ENCODE measurements around the gene GNPAT. TPM values are rescaled to one million over a fixed set of nuclear protein-coding genes. Genes with fewer than 3 reads are reported as not detected.

Gene GNPAT
- total and polyA plus RNA-seq, 4 donors = 14.7 to 32.0 (median 22.7) TPM

DNA sequence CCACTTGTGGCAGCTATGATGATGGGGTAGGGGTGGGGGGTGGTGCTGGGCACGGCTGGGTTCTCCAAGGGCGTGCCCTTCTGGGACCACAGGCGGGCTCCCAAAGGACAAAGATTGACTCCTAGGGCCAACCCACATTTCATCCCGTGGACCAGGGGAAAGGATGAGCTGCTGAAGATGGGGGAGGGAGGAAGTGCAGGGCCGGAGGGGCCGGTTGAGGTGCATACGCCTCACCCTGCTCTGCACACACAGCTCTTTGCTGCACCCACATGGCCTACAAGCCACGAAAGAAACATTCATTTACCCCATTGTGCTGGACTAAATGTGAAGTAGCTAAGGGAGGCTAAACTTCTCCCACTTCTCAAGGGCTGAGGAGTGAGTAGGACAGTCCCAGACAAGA is 34.2 kb upstream of the GNPAT start (continued):
- TF ChIP-seq FOXA1 (IDR thresholded peaks at IDR 0.05) = no peak
- TF ChIP-seq, protein P1, sequence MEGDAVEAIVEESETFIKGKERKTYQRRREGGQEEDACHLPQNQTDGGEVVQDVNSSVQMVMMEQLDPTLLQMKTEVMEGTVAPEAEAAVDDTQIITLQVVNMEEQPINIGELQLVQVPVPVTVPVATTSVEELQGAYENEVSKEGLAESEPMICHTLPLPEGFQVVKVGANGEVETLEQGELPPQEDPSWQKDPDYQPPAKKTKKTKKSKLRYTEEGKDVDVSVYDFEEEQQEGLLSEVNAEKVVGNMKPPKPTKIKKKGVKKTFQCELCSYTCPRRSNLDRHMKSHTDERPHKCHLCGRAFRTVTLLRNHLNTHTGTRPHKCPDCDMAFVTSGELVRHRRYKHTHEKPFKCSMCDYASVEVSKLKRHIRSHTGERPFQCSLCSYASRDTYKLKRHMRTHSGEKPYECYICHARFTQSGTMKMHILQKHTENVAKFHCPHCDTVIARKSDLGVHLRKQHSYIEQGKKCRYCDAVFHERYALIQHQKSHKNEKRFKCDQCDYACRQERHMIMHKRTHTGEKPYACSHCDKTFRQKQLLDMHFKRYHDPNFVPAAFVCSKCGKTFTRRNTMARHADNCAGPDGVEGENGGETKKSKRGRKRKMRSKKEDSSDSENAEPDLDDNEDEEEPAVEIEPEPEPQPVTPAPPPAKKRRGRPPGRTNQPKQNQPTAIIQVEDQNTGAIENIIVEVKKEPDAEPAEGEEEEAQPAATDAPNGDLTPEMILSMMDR (IDR thresholded peaks at IDR 0.05; ENCODE audit: low read depth, low read length, missing input control) = no peak
- TF ChIP-seq RXRA (IDR thresholded peaks at IDR 0.05) = no peak
- no peak for TF ChIP-seq HNF4G (IDR thresholded peaks at IDR 0.05)
- TF ChIP-seq NR2F2 (IDR thresholded peaks at IDR 0.05) = no peak
- no peak for TF ChIP-seq GABPA (IDR thresholded peaks at IDR 0.05 in 1 of 2, conservative IDR thresholded peaks at IDR 0.05 in 1 of 2)
- no peak for TF ChIP-seq YY1 (IDR thresholded peaks at IDR 0.05)
- TF ChIP-seq FOXA2 (IDR thresholded peaks at IDR 0.05) = no peak

DNA sequence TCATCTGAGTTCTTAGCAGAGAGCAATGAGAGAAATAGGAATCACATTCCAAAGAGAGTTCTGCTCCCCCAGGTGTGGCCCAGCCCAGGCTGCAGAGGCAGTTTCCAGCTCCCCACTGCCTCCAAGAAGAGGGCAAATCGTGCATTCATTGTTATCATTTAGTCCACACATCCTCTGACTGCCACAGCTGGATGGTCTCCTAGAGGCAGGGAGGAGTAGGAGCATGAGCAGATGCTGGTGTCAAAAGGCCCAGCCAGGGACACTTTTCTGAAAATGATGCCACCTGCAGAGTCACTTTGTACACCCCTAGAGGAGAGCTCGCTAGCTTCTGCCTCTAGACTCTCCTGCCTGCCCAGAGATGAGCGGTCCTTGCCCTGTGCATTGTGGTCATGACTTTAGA is 33.6 kb upstream of the GNPAT start:
- no peak for DNase-seq (ENCODE audit: low spot score)
- no peak overlapping the region for H3K27ac ChIP-seq (ENCODE audit: low read depth in 1 of 2, low read length in 2 of 2)
- TF ChIP-seq FOXA2 (IDR thresholded peaks at IDR 0.05) (no peak), RXRA (IDR thresholded peaks at IDR 0.05) (no peak), HNF4A (conservative IDR thresholded peaks at IDR 0.05) (no peak), JUND (IDR thresholded peaks at IDR 0.05) (no peak), TAF1 (conservative IDR thresholded peaks at IDR 0.05) (no peak), GABPA (IDR thresholded peaks at IDR 0.05 in 1 of 2, conservative IDR thresholded peaks at IDR 0.05 in 1 of 2) (no peak)
- H3K36me3 ChIP-seq (ENCODE audit: control insufficient read depth in 4 of 4, insufficient read depth in 3 of 4, low read depth in 1 of 4, low read length in 3 of 4) = no peaks in the 10 kb centered on the region
- H3K4me1 ChIP-seq (ENCODE audit: control insufficient read depth in 4 of 4, insufficient read depth in 4 of 4, low read length in 3 of 4) = peaks cover 0 to 5% (median 2%) of the 10 kb centered on the region in 4 donors
- WGBS = 88% methylated on average over 3 of the region's 3 CpGs
- H3K27me3 ChIP-seq (ENCODE audit: control insufficient read depth in 4 of 4, insufficient read depth in 4 of 4, low read length in 3 of 4) = no peaks in the 10 kb centered on the region
- no peak overlapping the region for H3K4me3 ChIP-seq (ENCODE audit: low read depth in 1 of 3, low read length in 3 of 3)
- H3K9ac ChIP-seq (ENCODE audit: low read depth in 1 of 2, low read length in 2 of 2) = no peak overlapping the region
- H3K9me3 ChIP-seq (ENCODE audit: control insufficient read depth in 4 of 4, low read length in 3 of 4) = no peaks in the 10 kb centered on the region

DNA sequence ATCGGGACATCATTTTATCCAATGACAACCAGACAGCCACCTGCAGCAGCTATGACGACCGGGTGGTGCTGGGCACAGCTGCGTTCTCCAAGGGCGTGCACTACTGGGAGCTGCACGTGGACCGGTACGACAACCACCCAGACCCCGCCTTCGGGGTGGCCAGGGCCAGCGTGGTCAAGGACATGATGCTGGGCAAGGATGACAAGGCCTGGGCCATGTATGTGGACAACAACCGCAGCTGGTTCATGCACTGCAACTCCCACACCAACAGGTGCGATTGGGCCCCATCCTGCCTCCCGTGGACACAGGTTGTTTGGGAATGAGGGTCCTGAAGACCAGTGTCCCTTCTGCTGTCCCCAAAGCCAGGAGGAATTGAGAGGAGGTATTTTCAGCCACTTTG is 32.0 kb upstream of the GNPAT start:
- H3K36me3 ChIP-seq (ENCODE audit: control insufficient read depth in 4 of 4, insufficient read depth in 3 of 4, low read depth in 1 of 4, low read length in 3 of 4) = no peaks in the 10 kb centered on the region
- DNase-seq (ENCODE audit: low spot score) = no peak

More for the DNA sequence above, 32.0 kb upstream of the GNPAT start:
- Histone ChIP-seq H3K27me3 (ENCODE audit: control insufficient read depth in 4 of 4, insufficient read depth in 4 of 4, low read length in 3 of 4) (no peaks in the 10 kb centered on the region), H3K27ac (ENCODE audit: low read depth in 1 of 2, low read length in 2 of 2) (no peak overlapping the region), H3K4me3 (ENCODE audit: low read depth in 1 of 3, low read length in 3 of 3) (no peak overlapping the region), H3K9me3 (ENCODE audit: control insufficient read depth in 4 of 4, low read length in 3 of 4) (no peaks in the 10 kb centered on the region), H3K4me1 (ENCODE audit: control insufficient read depth in 4 of 4, insufficient read depth in 4 of 4, low read length in 3 of 4) (peaks cover 0 to 2% (median 0%) of the 10 kb centered on the region in 4 donors), H3K9ac (ENCODE audit: low read depth in 1 of 2, low read length in 2 of 2) (no peak overlapping the region)
- 92% methylated on average over 14 of the region's 14 CpGs for WGBS
- TF ChIP-seq, protein P2, sequence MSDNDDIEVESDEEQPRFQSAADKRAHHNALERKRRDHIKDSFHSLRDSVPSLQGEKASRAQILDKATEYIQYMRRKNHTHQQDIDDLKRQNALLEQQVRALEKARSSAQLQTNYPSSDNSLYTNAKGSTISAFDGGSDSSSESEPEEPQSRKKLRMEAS (IDR thresholded peaks at IDR 0.05) = no peak
- TF ChIP-seq, protein P3, sequence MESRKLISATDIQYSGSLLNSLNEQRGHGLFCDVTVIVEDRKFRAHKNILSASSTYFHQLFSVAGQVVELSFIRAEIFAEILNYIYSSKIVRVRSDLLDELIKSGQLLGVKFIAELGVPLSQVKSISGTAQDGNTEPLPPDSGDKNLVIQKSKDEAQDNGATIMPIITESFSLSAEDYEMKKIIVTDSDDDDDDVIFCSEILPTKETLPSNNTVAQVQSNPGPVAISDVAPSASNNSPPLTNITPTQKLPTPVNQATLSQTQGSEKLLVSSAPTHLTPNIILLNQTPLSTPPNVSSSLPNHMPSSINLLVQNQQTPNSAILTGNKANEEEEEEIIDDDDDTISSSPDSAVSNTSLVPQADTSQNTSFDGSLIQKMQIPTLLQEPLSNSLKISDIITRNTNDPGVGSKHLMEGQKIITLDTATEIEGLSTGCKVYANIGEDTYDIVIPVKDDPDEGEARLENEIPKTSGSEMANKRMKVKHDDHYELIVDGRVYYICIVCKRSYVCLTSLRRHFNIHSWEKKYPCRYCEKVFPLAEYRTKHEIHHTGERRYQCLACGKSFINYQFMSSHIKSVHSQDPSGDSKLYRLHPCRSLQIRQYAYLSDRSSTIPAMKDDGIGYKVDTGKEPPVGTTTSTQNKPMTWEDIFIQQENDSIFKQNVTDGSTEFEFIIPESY (IDR thresholded peaks at IDR 0.05) = no peak
- TF ChIP-seq HNF4G (IDR thresholded peaks at IDR 0.05) (no peak), RXRA (IDR thresholded peaks at IDR 0.05) (no peak), FOXA1 (IDR thresholded peaks at IDR 0.05) (no peak), HNF4A (conservative IDR thresholded peaks at IDR 0.05) (no peak)
- TF ChIP-seq, protein P1 (IDR thresholded peaks at IDR 0.05; ENCODE audit: low read depth, low read length, missing input control) = no peak
